Left renal pelvis (tissue), 4 donors: ENCODE data around the gene EFHC1. TPM values are rescaled to one million over a fixed set of nuclear protein-coding genes. Genes with fewer than 3 reads are reported as not detected.

ENCODE experiments used
- DNase-seq, 4 donors: peaks; one replicate each; pipeline ENCODE4 v3.0.0-alpha.2; 2013; ENCODE audit warnings: low read depth in 4 of 4, low spot score in 3 of 4
- polyA plus RNA-seq, 4 donors: library from polyadenylated mRNA; unstranded; fragments of 120-200 nt; gene quantifications; one replicate each; pipeline ENCODE4 v1.2.1, GENCODE V29; 2013; ENCODE audit not compliant: insufficient read length in 4 of 4

The EFHC1 gene
- polyA plus RNA-seq, 4 donors: 40.8 to 61.1 (median 56.8) TPM

GRCh38 chr6:52573295-52573694 lies 153.2 kb downstream of the EFHC1 start:
- DNase-seq: no peak

Other genes with a start within 250 kb of the EFHC1 start
- not detected for gene IL17A, start 234.0 kb upstream of the EFHC1 start, polyA plus RNA-seq
- gene IL17F, start 175.8 kb upstream of the EFHC1 start, polyA plus RNA-seq: under 1 TPM in 2 of 4 donors, not detected in 2; 0.17 to 0.63 TPM
- gene MCM3, start 135.6 kb upstream of the EFHC1 start, polyA plus RNA-seq: 100 to 1,000 TPM in 3 of 4 donors, 10 to 100 TPM in 1; 83.1 to 136 (median 129) TPM
- gene PAQR8, start 58.2 kb upstream of the EFHC1 start, polyA plus RNA-seq: 10 to 100 TPM; 14.6 to 33.8 (median 28.2) TPM
- 10 to 100 TPM; 34.7 to 48.5 (median 46.5) TPM for gene TRAM2, start 156.7 kb downstream of the EFHC1 start, polyA plus RNA-seq